NCI-H2081 treated with DMSO at 0.1 percent for 48 hours (cell line): ENCODE results near the gene SRP14.
"Not testable (repeated sequence)": the region's sequence is repeated elsewhere in the genome, so short reads cannot be mapped to it uniquely, and the experiment has no call there.

Experiments
- DNase-seq: peaks from one replicate; lab custom pipeline; 2025; lab: John Stamatoyannopoulos, UW

The SRP14 gene

DNA sequence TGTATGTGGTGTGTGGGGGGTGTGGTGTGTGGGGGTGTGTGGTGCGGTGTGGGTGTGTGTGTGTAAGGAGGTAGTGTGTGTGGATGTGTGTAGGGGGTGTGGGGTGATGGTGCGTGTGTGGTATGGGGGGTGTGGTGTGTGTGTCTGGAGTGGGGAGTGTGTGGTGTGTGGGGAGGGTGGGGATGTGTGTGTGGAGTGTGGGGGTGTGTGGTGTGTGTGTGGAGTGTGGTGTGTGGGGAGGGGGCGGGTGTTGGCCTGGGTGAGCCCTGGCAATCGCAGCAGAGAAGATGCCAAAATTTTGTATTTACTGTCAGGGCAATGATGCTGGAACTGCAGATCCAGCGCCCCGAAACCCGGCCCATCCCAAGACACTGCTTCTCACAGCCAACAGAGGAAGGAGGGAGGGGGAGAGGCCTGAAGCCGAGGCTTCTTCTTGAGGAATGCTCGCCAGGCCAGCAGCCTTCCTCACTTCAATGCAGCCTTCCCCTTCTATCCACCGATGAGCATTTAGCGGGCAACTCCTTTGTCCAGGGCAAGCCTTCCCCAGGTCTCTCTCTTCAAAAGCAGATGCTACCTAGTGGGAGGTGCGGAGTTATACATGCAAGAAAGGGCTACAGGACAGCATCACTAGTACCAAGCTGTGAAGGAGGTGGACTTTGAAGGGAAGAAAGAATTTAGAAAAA lies 11.9 kb upstream of the SRP14 start:
- no peak for DNase-seq

DNA sequence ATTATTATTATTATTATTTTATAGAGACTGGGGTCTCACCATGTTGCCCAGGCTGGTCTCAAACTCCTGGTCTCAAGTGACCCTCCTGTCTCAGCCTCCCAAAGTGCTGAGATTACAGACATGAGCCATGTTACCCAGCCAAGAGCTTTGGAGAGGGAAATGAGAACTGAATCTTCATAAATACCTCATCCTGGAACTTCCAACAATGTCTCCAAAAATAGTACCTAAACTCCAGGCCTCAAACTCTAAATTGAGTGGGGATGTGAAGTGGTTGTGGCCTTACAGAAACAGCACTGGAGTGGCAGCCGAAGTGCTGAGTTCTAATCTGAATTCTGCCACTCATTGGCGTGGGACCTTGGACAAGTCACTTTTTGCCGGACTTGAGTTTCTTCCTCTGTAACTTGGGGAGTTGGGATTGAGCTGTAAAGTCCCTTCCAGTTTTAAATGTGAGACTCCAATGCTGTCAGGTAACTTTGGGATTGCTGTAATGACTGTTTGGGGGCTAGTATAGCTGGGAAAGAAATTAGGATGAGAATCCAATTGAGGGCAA lies 10.0 kb upstream of the SRP14 start:
- no peak for DNase-seq

DNA sequence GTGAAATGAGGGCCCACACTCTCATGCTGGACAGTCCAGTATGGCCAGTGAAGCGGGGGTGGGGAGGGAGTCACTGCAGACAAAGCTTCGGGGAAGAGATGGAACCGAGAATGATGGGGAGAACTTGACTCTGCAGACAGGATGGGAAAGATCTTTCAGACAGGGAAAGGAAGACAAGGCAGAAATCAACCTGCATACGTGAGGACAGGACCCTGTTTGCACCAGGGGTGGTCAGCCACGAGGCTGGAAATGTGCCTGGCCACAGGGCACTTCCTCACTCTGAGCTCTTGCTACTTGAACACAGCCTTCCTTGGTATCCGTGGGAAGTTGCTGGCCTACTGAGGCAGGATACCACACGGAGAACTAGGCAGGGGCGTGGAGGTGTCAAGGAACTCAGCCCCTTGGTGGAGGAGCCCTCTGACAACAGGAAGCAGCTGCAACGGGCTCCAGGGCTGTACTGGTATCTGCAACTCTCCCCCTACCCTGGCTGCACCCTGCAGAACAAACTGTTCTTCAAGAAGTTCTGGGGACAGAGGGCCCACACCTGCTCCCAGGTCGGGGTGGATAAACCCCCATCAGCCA lies 9.3 kb upstream of the SRP14 start:
- DNase-seq: no peak

DNA sequence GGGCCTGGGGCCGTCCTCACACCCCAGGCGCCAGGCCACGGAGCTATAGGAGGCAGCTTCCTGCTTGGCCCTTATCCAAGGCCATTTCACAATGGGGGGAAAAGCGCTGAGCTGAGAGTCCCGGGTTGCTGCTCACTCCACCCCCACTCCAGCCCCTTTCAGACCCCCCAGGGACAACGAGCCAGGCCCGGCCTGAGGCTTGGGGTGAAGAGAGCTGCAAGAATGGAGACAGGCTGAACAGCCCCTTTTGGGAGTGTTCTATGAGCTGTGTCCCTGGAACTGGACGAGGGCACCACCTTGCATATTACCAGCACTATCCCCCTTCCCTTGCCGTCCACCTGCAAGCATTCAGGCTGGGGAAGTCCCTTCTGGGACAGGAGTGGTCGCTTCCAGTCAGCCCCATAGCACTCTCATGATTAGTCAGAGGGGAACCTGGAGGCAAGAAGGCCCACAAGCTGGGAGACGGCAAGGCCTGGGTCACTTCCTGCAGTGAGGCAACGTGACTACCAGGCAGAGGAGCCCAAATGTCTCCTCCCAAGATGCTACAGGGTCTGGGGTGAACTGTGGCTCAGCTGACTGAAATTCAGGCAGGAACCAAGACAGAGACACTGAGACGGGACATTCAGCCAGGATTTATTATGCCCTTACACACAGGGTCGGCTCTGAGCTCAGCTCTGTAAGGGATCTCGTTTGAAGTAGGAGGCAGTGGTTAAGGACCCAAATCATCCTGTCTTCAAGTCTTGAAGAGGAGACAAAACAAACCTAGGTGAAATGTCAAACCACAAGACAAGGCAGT lies 8.6 kb upstream of the SRP14 start:
- DNase-seq: peak; percentile 32

DNA sequence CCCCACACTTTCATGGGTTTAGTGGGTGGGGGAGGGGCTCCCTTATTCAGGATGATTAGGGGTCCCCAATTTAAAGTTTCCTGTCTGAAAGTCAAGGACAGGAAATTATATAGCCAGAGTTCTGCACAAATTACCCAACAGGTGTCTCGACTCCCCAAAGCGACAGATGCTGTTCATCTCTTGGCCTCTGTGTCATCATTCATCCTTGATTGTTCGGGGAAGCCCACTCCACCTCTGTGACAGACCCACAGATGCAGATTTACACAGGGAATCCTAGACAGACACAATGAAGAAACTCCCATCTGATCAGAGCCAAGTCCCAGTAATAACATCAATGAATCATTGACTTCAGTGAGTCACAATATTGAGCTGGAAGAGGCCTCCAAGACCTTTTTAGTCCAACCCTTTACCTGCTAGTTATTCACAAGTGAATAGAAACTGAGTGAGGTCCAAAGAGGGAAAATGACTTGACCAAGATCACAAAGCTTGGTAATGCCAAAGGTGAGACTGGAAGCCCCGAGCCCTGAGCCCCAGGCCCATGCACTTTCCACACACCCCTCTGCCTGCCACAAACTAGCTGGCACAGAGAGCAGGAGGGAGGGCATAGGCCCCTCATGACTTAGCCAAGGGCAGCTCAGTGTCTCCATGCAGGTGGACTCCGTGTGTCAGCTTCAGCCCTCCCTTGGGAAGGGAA lies 7.9 kb upstream of the SRP14 start:
- DNase-seq: no peak

DNA sequence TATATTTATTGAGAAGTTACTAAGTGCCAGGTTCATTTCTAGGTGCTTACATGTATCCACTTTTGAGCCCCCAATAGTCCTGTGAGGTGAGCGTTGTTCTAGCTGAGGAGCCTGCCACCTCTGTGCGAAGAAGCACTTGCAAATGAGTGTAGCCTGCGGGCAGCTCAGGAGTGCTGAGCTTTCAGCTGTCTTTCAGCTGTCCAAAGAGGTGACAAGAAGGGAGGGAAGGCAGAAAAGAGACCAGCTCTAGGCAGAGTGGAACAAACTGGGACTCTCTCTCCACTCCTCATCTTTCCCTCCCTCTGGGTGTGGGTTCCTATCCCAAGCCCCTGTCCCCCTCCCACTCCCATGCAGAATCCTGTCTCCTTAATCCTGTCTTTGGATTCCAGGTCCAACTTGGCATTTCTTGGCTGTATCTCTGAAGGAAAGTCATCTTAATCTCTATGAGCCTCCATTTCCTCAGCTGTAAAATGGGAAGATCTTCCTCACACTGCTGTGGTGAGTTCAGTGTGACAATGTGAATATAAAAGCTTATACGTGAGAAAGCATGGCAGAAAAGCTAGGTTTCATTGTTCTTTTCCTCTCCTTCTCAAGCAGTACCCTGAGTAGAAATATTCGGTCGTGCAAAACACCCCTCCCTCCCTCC lies 6.7 kb upstream of the SRP14 start:
- DNase-seq: no peak

DNA sequence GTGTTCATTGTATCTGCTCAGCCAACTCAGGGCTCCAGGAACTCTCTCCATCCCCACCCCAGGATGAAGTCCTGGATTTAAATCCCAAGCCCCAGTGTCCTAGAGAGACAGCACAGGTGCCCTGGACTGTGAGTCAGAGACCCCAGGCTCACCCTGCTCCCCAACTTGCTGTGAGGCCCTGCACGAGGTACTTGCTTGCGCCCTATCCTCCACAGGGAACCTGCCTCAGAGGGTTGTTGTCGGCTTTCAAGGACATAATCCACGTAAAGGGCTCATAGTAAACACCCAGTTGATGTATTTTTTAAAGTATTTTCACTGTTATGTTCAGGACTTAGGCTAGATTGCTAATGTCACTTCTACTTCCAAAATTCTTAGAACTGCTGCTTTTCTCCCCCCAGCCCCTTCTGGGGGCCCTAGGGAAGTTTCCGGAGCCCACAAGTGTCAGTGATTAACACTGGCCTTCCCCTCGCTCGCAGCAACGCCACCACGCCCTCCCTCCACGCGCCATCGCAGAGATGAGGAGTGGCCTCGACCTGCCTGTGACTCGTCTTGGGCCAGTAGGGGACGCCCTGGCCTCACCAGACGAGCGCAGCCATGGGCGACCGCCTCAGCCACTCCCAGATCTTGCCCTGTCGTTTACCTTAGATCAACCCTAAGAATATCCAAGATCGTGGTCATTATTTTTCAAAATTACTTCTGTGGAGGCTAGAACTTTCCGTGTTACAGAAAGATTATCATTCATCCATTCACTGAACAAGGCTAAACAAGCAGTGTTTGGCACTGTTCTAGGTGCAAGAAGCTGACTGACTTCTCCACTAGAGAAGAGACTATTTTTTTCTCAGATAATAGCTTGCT lies 6.0 kb upstream of the SRP14 start:
- peak; percentile 27 for DNase-seq

DNA sequence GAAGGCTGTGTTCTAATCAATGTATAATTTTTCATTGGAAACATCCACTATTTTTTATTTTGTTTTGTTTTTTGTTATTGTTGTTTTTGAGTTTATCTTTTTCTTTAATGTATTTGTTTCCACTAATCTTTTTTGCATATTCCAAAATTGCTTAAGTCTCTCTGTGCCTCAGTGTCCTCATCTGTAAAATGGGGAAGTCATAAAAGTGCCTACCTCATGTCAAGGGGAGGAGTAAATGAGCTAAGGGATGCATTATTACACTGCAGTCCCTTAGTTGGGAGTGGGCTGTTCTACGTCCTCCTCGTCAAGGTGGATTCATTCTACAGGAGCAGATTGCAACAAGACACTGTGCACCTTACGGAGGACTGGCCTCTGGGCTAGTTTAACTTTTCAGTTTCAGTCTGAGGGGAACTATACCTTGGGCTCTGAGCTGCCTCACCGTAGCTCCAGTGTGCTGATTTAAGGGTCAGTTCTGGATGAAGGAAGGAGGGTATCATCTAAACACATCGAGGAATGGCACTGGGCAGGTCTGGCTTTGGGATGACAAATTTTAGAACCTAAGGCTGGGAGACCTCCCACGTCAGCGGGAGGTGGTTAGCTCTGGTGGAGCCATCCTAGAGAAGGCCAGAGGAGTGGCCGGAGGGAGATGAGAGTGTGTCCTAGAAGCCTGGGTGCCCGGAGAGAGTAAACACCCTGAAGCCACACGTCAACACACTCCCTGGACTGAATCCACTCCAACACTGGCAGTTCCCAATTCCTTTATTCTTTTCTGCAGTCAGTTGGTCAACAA lies 5.1 kb upstream of the SRP14 start:
- no peak for DNase-seq

DNA sequence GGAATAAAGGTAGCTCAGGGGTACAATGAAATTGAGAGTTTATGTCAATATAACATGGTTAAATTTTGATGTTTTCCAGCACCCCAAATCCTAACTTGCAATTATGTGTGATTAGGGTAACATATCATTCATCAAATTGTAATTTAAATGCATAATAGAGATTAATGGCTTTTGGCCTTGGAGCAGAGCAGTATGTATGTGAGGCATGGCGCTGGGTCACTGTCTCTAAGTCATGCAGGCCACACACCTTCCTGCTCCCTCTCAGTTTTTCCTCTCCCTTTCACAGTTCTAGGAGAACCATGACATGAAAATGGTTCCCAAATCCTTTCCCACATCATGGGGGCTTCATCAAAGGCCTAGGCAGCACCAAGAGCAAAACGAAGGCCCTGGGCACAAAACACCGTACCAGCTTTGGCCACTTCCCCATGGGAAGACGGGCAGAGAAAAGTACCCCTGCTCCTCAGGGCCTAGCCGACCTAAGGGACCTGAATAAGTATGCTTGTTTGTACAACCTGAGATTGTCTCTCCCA lies 3.9 kb upstream of the SRP14 start:
- DNase-seq: no peak

DNA sequence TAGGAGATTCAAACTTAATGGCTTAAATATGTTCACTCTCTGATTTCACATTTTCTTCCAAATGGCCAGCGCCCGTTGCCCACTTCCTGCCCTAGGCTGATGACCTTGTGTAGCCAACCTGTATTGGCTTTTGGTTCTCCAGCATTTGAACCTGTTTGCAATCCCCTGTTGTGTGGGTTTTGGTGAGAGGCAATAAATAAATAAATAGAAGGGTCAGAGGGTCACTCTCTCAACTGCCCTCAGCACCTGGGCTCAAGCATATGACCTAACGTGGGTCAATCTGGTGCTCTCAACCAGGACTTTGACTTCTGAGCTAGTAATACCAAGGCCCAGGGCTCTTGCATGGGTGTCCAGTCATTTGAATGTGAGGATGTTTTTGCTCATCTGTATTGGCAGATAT lies 1.8 kb upstream of the SRP14 start:
- no peak for DNase-seq

DNA sequence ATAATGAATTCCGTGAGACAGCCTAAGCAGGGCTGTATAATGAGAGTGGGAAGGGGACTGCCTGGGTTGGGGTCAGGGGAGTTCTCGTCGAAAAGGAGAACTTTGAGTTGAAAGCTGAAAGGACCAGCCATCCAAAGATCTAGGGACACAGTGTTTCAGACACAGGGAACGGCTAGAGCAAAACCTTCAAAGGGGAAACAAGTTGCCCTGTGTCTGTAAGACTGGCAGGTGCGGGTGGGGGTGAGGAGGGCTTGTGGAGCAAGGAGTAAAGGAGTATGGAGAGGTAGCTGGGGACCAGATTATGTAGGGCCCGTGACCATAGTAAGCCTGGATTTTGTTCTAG lies 1.3 kb upstream of the SRP14 start:
- no peak for DNase-seq

DNA sequence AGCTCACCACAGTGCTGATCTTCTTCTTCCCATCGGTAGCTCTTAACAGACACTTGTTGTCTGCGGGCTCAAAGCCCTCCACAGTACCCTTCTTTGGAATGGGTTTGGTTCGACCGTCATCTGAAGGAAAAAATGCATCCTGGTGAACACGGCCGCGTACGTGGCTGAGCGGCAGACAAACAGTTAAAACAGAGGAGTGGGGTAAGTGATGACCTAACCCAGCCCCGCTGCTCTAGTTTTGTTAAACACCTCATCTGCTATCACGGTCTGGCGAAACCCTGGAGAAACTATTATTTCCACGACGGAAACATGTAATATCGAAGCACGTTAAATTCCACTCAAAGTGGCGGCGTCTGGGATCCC lies 725 bp downstream of the SRP14 start:
- DNase-seq: no peak

DNA sequence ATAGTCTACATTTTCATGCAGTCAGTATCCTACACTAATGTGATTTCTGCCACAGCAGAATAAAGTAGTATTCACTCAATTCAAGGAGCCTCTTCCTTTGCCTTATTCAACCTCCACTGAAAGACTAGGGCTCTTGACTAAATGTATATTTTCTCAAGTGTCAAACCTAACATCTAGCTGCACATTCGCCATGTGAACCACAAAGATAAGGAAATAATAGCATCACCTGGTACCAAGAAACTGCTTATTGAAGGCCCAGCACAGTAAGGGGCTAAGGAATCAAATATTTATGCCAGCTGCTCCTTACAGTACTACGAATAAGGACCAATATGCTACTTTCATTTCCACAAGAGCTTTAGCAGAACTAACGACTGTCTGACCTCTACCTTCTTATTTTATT lies 1.3 kb downstream of the SRP14 start:
- DNase-seq: no peak

DNA sequence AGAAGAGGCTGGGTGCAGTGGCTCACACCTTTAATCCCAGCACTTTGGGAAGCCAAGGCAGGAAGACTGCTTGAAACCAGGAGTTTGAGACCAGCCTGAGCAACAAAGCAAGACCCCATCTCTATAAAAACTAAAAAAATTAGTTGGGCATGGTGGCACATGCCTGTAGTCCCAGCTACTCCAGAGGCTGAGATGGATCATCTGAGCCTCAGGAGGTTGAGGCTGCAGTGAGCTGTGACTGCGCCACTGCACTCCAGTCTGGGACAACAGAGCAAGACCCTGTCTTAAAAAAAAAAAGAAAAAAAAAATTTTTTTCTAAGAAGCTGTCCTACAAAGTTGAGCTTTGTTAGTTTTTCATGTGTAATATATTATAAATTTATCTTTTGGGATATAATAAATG lies 3.8 kb downstream of the SRP14 start:
- DNase-seq: not testable (repeated sequence)

DNA sequence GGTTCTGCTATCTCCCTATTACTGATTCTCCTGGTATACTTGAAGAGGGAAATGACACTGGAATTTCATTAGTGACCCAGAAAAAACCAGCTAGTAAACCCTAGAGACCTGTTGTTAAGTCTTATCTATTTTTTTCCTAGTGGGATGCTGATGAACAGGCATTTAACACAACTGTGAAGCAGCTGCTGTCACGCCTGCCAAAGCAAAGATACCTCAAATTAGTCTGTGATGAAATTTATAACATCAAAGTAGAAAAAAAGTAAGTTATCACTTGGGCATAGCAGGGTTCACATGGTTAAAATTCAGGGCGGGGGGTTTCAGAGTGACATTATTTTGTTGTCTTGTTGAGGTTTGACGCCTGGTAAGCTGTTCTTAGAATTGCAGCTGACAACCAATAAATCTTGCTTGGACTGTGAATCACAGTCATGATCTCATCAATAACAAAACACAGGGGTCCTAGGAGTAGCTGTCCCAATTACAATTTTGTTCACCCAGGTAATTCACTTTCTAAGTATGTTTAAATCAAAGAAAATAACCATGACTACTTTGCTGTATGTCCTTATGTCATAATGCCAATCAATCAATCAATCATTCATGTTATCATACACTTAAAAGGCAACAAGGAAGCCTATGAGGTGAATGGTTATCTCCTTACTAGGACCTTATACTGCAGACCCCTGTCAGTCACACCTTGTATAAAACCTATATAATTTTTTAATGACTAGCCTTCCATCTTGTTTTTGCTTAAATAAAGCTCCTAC lies 4.6 kb downstream of the SRP14 start:
- no peak for DNase-seq

DNA sequence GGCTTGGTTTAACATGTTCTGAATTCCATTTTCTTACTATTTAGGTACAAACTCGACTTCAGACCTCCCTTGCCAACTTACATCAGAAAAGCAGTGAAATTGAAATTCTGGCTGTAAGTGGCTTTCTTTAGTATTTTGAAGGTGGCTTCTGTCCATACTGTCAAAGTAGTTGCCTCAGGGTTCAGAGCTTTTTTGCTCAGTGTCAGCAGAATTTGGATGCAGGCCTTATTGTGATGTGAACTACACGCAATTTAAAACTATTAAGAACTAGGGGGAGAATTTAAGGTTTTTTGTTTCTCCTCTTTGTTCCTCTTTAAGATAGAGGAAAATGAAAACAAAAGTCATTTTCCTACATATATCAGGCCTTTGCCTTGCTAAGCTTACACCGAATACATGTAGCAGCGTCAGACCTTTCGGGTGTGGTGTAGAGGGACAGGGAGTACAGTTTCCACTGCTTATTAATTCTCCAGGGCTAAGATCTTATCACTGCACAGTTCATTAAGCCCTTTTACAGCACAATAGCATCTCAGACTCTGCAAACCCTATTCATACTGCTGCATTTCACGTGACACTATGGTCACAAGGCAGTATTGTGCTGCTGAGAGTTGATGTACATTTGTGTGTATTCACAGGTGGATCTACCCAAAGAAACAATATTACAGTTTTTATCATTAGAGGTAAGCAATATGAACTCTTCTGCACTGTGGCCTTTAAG lies 6.7 kb downstream of the SRP14 start:
- no peak for DNase-seq

DNA sequence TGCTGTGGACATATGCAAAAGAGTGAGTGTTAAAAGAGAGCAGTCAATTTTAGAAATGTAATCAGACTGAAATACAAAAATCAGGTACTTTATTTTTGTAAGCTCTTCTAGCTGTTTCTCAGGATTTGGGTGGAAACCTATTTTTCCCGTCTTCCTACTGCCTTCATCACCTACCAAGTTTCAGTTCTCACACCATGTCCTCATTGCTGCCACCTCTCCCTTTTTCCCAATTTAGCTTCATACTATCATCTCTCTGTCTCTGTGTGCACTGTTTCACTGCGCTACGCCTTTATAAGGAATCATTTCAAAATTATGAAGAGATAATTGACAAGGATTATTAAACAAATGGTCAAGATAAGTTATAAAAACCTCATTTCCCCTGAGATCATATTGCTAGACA lies 7.7 kb downstream of the SRP14 start:
- DNase-seq: no peak

DNA sequence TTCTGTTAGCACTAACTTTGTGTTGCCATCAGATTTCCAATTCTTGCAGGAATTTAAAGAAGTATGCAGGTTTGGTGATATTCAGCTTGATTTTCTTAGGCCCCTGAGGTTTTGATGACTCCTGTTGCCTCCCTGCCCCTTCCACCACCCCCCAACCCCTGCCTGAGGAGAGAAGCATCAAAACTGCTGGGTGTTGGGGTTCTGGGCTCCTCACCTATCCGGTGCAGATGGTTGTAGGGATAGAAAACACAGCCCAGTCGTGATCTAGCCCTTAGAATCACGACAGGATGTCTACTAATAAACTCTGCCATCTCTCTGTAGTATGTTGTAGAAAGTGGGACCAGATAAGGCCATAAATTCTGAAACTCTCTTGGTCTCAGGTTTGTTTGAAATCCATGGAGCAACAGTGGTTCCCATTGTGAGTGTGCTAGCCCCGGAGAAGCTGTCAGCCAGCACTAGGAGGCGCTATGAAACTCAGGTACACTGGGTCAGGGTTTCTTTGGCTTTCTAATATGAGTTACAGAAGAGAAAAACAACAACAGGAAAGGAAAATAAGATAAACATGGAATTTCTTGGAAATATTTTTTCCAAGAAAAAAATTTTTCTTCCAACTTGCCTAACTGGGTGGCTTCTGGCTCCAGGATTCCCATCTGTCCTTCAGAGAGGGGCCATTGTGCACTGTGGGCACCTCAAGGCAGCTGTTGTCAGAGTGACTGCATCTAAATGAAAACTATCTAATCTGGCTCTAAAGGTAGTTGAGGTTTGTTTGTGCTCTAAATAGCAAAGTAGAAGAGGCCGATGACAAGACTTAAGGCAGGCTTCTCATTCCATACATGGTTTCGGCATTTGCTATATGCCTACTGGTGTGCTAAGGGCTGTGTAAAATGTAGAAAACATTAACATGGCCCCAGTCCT lies 8.7 kb downstream of the SRP14 start:
- no peak for DNase-seq
